H1 (cell line): Measurements from ENCODE around the gene HRH1. TPM values are rescaled to one million over a fixed set of nuclear protein-coding genes. Genes with fewer than 3 reads are reported as not detected.

Experiments used
- CTCF ChIA-PET: fragments of 300-600 bp; sonication (Branson Sonifier 250); formaldehyde crosslinking; loops from one replicate; lab custom pipeline; 2021; ENCODE audit not compliant: partially characterized antibody; lab: Charles Lee
- POLR2A ChIA-PET: fragments of 300-600 bp; sonication (Branson Sonifier 250); formaldehyde crosslinking; loops from one replicate; lab custom pipeline; 2021; ENCODE audit warnings: inconsistent platforms; ENCODE audit not compliant: partially characterized antibody; lab: Charles Lee
- DNase-seq, 2 experiments: peaks; one replicate each; pipeline versions ENCODE4 v3.0.0 to v3.0.0-alpha.2; 2010 to 2022; ENCODE audit warnings: low spot score in 2 of 2, low read depth in 1 of 2, mixed read lengths in 1 of 2
- FAIRE-seq: peaks from 2 replicates; lab custom pipeline; 2011; peaks lifted over from hg19 to GRCh38; lab: Jason Lieb, UNC
- H2AFZ ChIP-seq: 2 replicates; pipeline ENCODE4 v1.8.1; 2012; ENCODE audit warnings: low read length, inconsistent platforms
- H2AK5ac ChIP-seq: 2 replicates; pipeline ENCODE4 v1.6.1; 2013; ENCODE audit warnings: low read depth, low read length
- H2BK120ac ChIP-seq: replicated peaks from 2 replicates; pipeline ENCODE3; 2013; ENCODE audit warnings: low read depth, low read length, inconsistent platforms
- H2BK12ac ChIP-seq: 2 replicates; pipeline ENCODE4 v1.6.1; 2013; ENCODE audit warnings: low read depth, low read length
- H2BK15ac ChIP-seq: 2 replicates; pipeline ENCODE4 v1.6.1; 2013; ENCODE audit warnings: low read length
- H2BK20ac ChIP-seq: 2 replicates; pipeline ENCODE4 v1.6.1; 2013; ENCODE audit warnings: low read length
- H2BK5ac ChIP-seq: 2 replicates; pipeline ENCODE4 v1.6.1; 2013; ENCODE audit warnings: low read depth, low read length
- H3K14ac ChIP-seq: 2 replicates; pipeline ENCODE4 v1.6.1; 2013; ENCODE audit warnings: inconsistent platforms; ENCODE audit not compliant: insufficient read length
- H3K18ac ChIP-seq: 2 replicates; pipeline ENCODE4 v1.6.1; 2013; ENCODE audit warnings: low read length; ENCODE audit errors: extremely low read depth
- H3K23ac ChIP-seq: 2 replicates; pipeline ENCODE4 v1.6.1; 2013; ENCODE audit warnings: inconsistent platforms; ENCODE audit not compliant: insufficient read length
- H3K23me2 ChIP-seq: 2 replicates; pipeline ENCODE4 v1.6.1; 2013; ENCODE audit warnings: low read depth, low read length
- H3K27ac ChIP-seq: 2 replicates; pipeline ENCODE4 v1.6.1; 2011; ENCODE audit warnings: low read depth, low read length, inconsistent platforms
- H3K27me3 ChIP-seq, 4 experiments: replicated peaks in 1 of 4; 1 replicate in 1 of 4; 2 replicates in 3 of 4; pipeline versions ENCODE4 v1.6.1 to v1.8.1; 2011 to 2013; ENCODE audit warnings: low read length in 3 of 4, mild to moderate bottlenecking in 3 of 4, inconsistent platforms in 2 of 4, mixed read lengths in 2 of 4, moderate library complexity in 1 of 4; ENCODE audit not compliant: control insufficient read depth in 3 of 4, insufficient read depth in 3 of 4; ENCODE audit errors: extremely low read depth in 1 of 4
- H3K36me3 ChIP-seq, 4 experiments: 2 replicates each; pipeline versions ENCODE4 v1.6.1 to v1.8.1; 2011 to 2013; ENCODE audit warnings: mild to moderate bottlenecking in 4 of 4, low read length in 3 of 4, moderate library complexity in 2 of 4, control low read depth in 1 of 4, inconsistent platforms in 1 of 4; ENCODE audit not compliant: insufficient read depth in 4 of 4, control insufficient read depth in 2 of 4
- H3K4ac ChIP-seq: replicated peaks from 2 replicates; pipeline ENCODE3; 2013; ENCODE audit warnings: low read length, low read depth, mixed read lengths, inconsistent platforms; ENCODE audit not compliant: insufficient read length
- H3K4me1 ChIP-seq, 4 experiments: replicated peaks in 1 of 4; 1 replicate in 1 of 4; 2 replicates in 3 of 4; pipeline versions ENCODE4 v1.6.1 to v1.8.1; 2011 to 2013; ENCODE audit warnings: low read length in 3 of 4, inconsistent platforms in 2 of 4, mixed read lengths in 1 of 4; ENCODE audit not compliant: insufficient read depth in 4 of 4, control insufficient read depth in 3 of 4
- H3K4me2 ChIP-seq, 2 experiments: 2 replicates each; pipeline versions ENCODE4 v1.6.1 to v1.8.1; 2011 to 2013; ENCODE audit warnings: low read depth in 2 of 2, low read length in 2 of 2, control low read depth in 1 of 2, inconsistent platforms in 1 of 2, mild to moderate bottlenecking in 1 of 2; ENCODE audit not compliant: insufficient read depth in 1 of 2
- H3K4me3 ChIP-seq, 4 experiments: fragments of 200-600, 300-600 bp in 1 of 4; sonication (generic), shearing (Covaris generic), sonication (Bioruptor Twin) in 1 of 4; 2 replicates each; pipeline versions ENCODE4 v1.5.1 to v1.8.1; 2011 to 2016; ENCODE audit warnings: low read length in 4 of 4, low read depth in 3 of 4, control low read depth in 2 of 4, inconsistent platforms in 2 of 4, mild to moderate bottlenecking in 2 of 4, mixed read lengths in 1 of 4, moderate library complexity in 1 of 4; ENCODE audit not compliant: insufficient read depth in 2 of 4; ENCODE audit errors: extremely low read depth in 1 of 4
- H3K56ac ChIP-seq: replicated peaks from 2 replicates; pipeline ENCODE3; 2013; ENCODE audit warnings: low read depth, mild to moderate bottlenecking, mixed read lengths, low read length, inconsistent platforms; ENCODE audit not compliant: insufficient read length
- H3K79me1 ChIP-seq: 2 replicates; pipeline ENCODE4 v1.6.1; 2013; ENCODE audit warnings: low read depth, low read length, control low read depth
- H3K79me2 ChIP-seq, 2 experiments: 2 replicates each; pipeline versions ENCODE4 v1.6.1 to v1.8.1; 2012 to 2013; ENCODE audit warnings: low read length in 2 of 2, mild to moderate bottlenecking in 2 of 2, inconsistent platforms in 1 of 2; ENCODE audit not compliant: insufficient read depth in 2 of 2, control insufficient read depth in 1 of 2
- H3K9ac ChIP-seq, 4 experiments: replicated peaks in 1 of 4; 1 replicate in 1 of 4; 2 replicates in 3 of 4; pipeline versions ENCODE4 v1.6.1 to v1.8.1; 2011 to 2013; ENCODE audit warnings: low read depth in 3 of 4, low read length in 3 of 4, control low read depth in 2 of 4, mild to moderate bottlenecking in 2 of 4, moderate library complexity in 2 of 4, inconsistent platforms in 1 of 4; ENCODE audit errors: extremely low read depth in 1 of 4
- H3K9me3 ChIP-seq, 2 experiments: 2 replicates each; pipeline versions ENCODE4 v1.6.1 to v1.8.1; 2012 to 2013; ENCODE audit warnings: mild to moderate bottlenecking in 2 of 2, moderate library complexity in 2 of 2, control low read depth in 1 of 2, inconsistent platforms in 1 of 2, low read depth in 1 of 2, low read length in 1 of 2, mixed read lengths in 1 of 2; ENCODE audit not compliant: insufficient read depth in 2 of 2
- H4K20me1 ChIP-seq, 2 experiments: replicated peaks in 1 of 2; 2 replicates each; pipeline versions ENCODE3 to v1.8.1; 2011 to 2013; ENCODE audit warnings: inconsistent platforms in 2 of 2, low read length in 2 of 2, mild to moderate bottlenecking in 1 of 2; ENCODE audit not compliant: insufficient read depth in 2 of 2, control insufficient read depth in 1 of 2
- H4K5ac ChIP-seq: 2 replicates; pipeline ENCODE4 v1.6.1; 2013; ENCODE audit warnings: low read length, low read depth, mixed read lengths, inconsistent platforms; ENCODE audit not compliant: insufficient read length
- H4K8ac ChIP-seq: 2 replicates; pipeline ENCODE4 v1.8.0; 2013; ENCODE audit warnings: mild to moderate bottlenecking, moderate library complexity, low read length, inconsistent platforms; ENCODE audit not compliant: insufficient read depth; ENCODE audit errors: extremely low read depth
- H4K91ac ChIP-seq: replicated peaks from 2 replicates; pipeline ENCODE3; 2013; ENCODE audit warnings: low read length, mixed read lengths, inconsistent platforms; ENCODE audit not compliant: insufficient read length
- BACH1 ChIP-seq: IDR thresholded peaks from 2 replicates; pipeline ENCODE4 v1.6.1; 2012; ENCODE audit warnings: low read length, improper control_type of control experiment
- BCL11A ChIP-seq, 2 experiments: IDR thresholded peaks; one replicate each; pipeline ENCODE4 v1.6.1; 2011; ENCODE audit warnings: low read depth in 2 of 2, low read length in 2 of 2, mild to moderate bottlenecking in 2 of 2
- BRCA1 ChIP-seq: IDR thresholded peaks from 2 replicates; pipeline ENCODE4 v1.6.1; 2012; ENCODE audit warnings: low read depth, low read length, improper control_type of control experiment
- CHD1 ChIP-seq: IDR thresholded peaks from 2 replicates; pipeline ENCODE4 v1.6.1; 2012; ENCODE audit warnings: low read depth, low read length, improper control_type of control experiment
- CHD2 ChIP-seq: IDR thresholded peaks from 2 replicates; pipeline ENCODE4 v1.6.1; 2012; ENCODE audit warnings: low read length, improper control_type of control experiment
- E2F6 ChIP-seq: IDR thresholded peaks from 2 replicates; pipeline ENCODE4 v1.6.1; 2012; ENCODE audit warnings: inconsistent platforms
- POU5F1 ChIP-seq: IDR thresholded peaks from 2 replicates; pipeline ENCODE4 v1.6.1; 2011; ENCODE audit warnings: low read depth, mild to moderate bottlenecking, low read length, moderate library complexity
- RFX5 ChIP-seq: IDR thresholded peaks from 2 replicates; pipeline ENCODE4 v1.6.1; 2011; ENCODE audit warnings: low read depth, low read length, improper control_type of control experiment, borderline replicate concordance
- RNF2 ChIP-seq: fragments of 200-900, 300-1000 bp; sonication (generic); IDR thresholded peaks from 2 replicates; pipeline ENCODE4 v1.7.1; 2016; ENCODE audit warnings: borderline replicate concordance, low read depth, mild to moderate bottlenecking, antibody characterized with exemption, low read length; ENCODE audit not compliant: poor library complexity, severe bottlenecking; ENCODE audit errors: missing control alignments
- RXRA ChIP-seq: IDR thresholded peaks from 2 replicates; pipeline ENCODE4 v1.6.1; 2011; ENCODE audit warnings: low read depth, mild to moderate bottlenecking, low read length, moderate library complexity; ENCODE audit not compliant: insufficient read depth
- SIRT6 ChIP-seq: IDR thresholded peaks from one replicate; pipeline ENCODE4 v1.7.1; 2012; ENCODE audit warnings: low read length, inconsistent platforms
- SIX5 ChIP-seq: IDR thresholded peaks from 2 replicates; pipeline ENCODE4 v1.6.1; 2011; ENCODE audit warnings: mild to moderate bottlenecking, low read depth, low read length
- SP2 ChIP-seq: IDR thresholded peaks from 2 replicates; pipeline ENCODE4 v1.6.1; 2012; ENCODE audit warnings: mild to moderate bottlenecking, low read length, inconsistent platforms
- TAF7 ChIP-seq: optimal IDR thresholded peaks from 2 replicates; pipeline ENCODE3; 2011; ENCODE audit warnings: low read depth, mild to moderate bottlenecking, inconsistent platforms, low read length, moderate library complexity, borderline replicate concordance
- WGBS, 2 experiments: shearing (Covaris generic) in 1 of 2; methylation state at CpG; one replicate each; pipeline versions ENCODE4 v1.1.6 to v1.1.7; 2013 to 2015; ENCODE audit warnings: low lambda C conversion rate in 2 of 2, mixed read lengths in 2 of 2, inconsistent platforms in 1 of 2, low coverage in 1 of 2, missing lambda C conversion rate in 1 of 2; ENCODE audit not compliant: insufficient replicate concordance in 2 of 2, insufficient coverage in 1 of 2, insufficient read length in 1 of 2; ENCODE audit errors: extremely low coverage in 1 of 2, missing lambda C conversion rate in 1 of 2; 5-methylcytosine and 5-hydroxymethylcytosine counted together
- polyA plus RNA-seq, 7 experiments: library from polyadenylated mRNA; depleted of rRNA in 3 of 7; stranded (reverse) in 5 of 7; unstranded in 2 of 7; fragments of >200 nt in 5 of 7; fragments of 200-250 nt in 2 of 7; gene quantifications; 1 replicate in 5 of 7; 2 replicates in 1 of 7; 4 replicates in 1 of 7; pipeline versions ENCODE4 v1.2.1 to v1.2.3, GENCODE V29; 2011 to 2013; ENCODE audit warnings: missing spikeins in 2 of 7, mixed read lengths in 2 of 7
- total RNA-seq: library from RNA; stranded (reverse); fragmentation: NEBNext Ultra II Directional; extraction: Animal tissue kit (Norgen Biotek cat#: 25700); gene quantifications from 2 replicates; pipeline ENCODE4 v1.2.1, GENCODE V29; 2021

HRH1 gene
- total and polyA plus RNA-seq, 2 of the 8 experiments (the other 6 are each of a cell fraction or from before 2014, with no cell fraction given), result 0.11 TPM; not detected in 1

GRCh38 chr3:11276901-11277300 lies 122.6 kb downstream of the HRH1 start:
- Histone ChIP-seq H2BK15ac (no peak overlapping the region), H3K4me2 (no peak overlapping the region), H2BK120ac (no peak overlapping the region), H2AK5ac (no peak overlapping the region), H3K4me3 (no peak overlapping the region), H3K56ac (no peak overlapping the region), H3K79me1 (peaks cover 9% of the 10 kb centered on the region), H4K91ac (no peak overlapping the region), H4K8ac (no peak overlapping the region), H3K14ac (no peak overlapping the region), H3K9ac (no peak overlapping the region), H3K4ac (no peak overlapping the region), H3K27ac (no peak overlapping the region), H2BK12ac (no peak overlapping the region), H3K27me3 (no peaks in the 10 kb centered on the region), H3K4me1 (peaks cover 0 to 7% (median 3%) of the 10 kb centered on the region in 4 experiments; a peak in 4 of 7 replicates), H3K9me3 (no peaks in the 10 kb centered on the region), H2BK5ac (no peak overlapping the region), H3K18ac (no peak overlapping the region), H3K79me2 (peaks cover 3 to 17% of the 10 kb centered on the region in 2 experiments), H3K23ac (no peak overlapping the region), H4K20me1 (no peaks in the 10 kb centered on the region), H2AFZ (no peak overlapping the region), H3K36me3 (no peaks in the 10 kb centered on the region; a peak in 2 of 8 replicates), H3K23me2 (peaks cover 2% of the 10 kb centered on the region; the same call in 1 of the 2 replicates), H2BK20ac (no peak overlapping the region), H4K5ac (no peak overlapping the region)
- DNase-seq, result no peak
- WGBS, 2 experiments, result 73% methylated on average over 2 of the region's 2 CpGs; no CpG with 5 or more reads in 1 of the 2 experiments
- no peak for FAIRE-seq
- CTCF ChIA-PET, result no interaction called here
- POLR2A ChIA-PET, result interaction anchor here (0.8 to 1.5 kb wide), 4 partner anchors 12 to 38 kb away, joined by 3 to 4 read pairs (median 3); no protein-coding TSS in a partner anchor
- no peak for TF ChIP-seq SP2
- no peak for TF ChIP-seq BRCA1
- TF ChIP-seq BACH1, result no peak
- no peak for TF ChIP-seq E2F6
- no peak for TF ChIP-seq CHD1
- no peak for TF ChIP-seq SIRT6
- TF ChIP-seq RXRA, result no peak
- no peak for TF ChIP-seq SIX5
- TF ChIP-seq POU5F1, result no peak
- TF ChIP-seq RNF2, result no peak
- TF ChIP-seq CHD2, result no peak
- TF ChIP-seq BCL11A (IDR thresholded peaks at IDR 0.05; ENCODE audit: low read depth in 2 of 2, low read length in 2 of 2), result no peak
- no peak for TF ChIP-seq TAF7
- no peak for TF ChIP-seq RFX5
